Effector memory CD4-positive, alpha-beta T cell (primary cell): ENCODE data around the gene KRTAP9-7.
"Not testable (repeated sequence)": the region's sequence is repeated elsewhere in the genome, so short reads cannot be mapped to it uniquely, and the experiment has no call there.

Source experiments
- DNase-seq, 3 donors: peaks; one replicate each; pipeline ENCODE4 v3.0.0-alpha.2; 2020
- H3K27ac ChIP-seq: 2 replicates; pipeline ENCODE4 v1.7.0; 2013; ENCODE audit warnings: mild to moderate bottlenecking, low read length, moderate library complexity; ENCODE audit not compliant: insufficient read depth, poor library complexity, severe bottlenecking
- H3K27me3 ChIP-seq: replicated peaks from 2 replicates; pipeline ENCODE4 v1.7.0; 2013; ENCODE audit warnings: mild to moderate bottlenecking, low read length; ENCODE audit not compliant: insufficient read depth, control insufficient read depth, poor library complexity, severe bottlenecking
- H3K36me3 ChIP-seq: 2 replicates; pipeline ENCODE4 v1.7.0; 2013; ENCODE audit warnings: mild to moderate bottlenecking, low read length, moderate library complexity; ENCODE audit not compliant: control insufficient read depth, insufficient read depth
- H3K4me1 ChIP-seq: 2 replicates; pipeline ENCODE4 v1.7.0; 2013; ENCODE audit warnings: low read length, mild to moderate bottlenecking; ENCODE audit not compliant: control insufficient read depth, insufficient read depth, poor library complexity, severe bottlenecking
- H3K4me3 ChIP-seq: 2 replicates; pipeline ENCODE4 v1.7.0; 2013; ENCODE audit warnings: low read length, low read depth, mild to moderate bottlenecking; ENCODE audit not compliant: insufficient read depth, poor library complexity, severe bottlenecking
- H3K9me3 ChIP-seq: 2 replicates; pipeline ENCODE4 v1.7.0; 2013; ENCODE audit warnings: mild to moderate bottlenecking, low read length, moderate library complexity; ENCODE audit not compliant: control insufficient read depth

KRTAP9-7 gene

GRCh38 chr17:41249637-41250240 lies 25.8 kb upstream of the KRTAP9-7 start, which contains the start of gene KRTAP9-4:
Gene KRTAP9-4, plus strand, starts transcription at chr17:41249687. Its CDS starts 34 bp downstream, at chr17:41249721.
- not testable (repeated sequence) for H3K9me3 ChIP-seq, H3K36me3 ChIP-seq, H3K27me3 ChIP-seq, DNase-seq, H3K4me1 ChIP-seq, H3K4me3 ChIP-seq, H3K27ac ChIP-seq

- H3K27ac ChIP-seq, result no peak overlapping the region
- no peak for DNase-seq
- no peaks in the 10 kb centered on the region for H3K9me3 ChIP-seq
- H3K27me3 ChIP-seq, result no peaks in the 10 kb centered on the region
- H3K36me3 ChIP-seq, result no peaks in the 10 kb centered on the region
- no peaks in the 10 kb centered on the region for H3K4me1 ChIP-seq
- no peak overlapping the region for H3K4me3 ChIP-seq
These were observed 24.2 kb upstream of the KRTAP9-7 start for GRCh38 chr17:41251261-41251660.

GRCh38 chr17:41254861-41255260 lies 20.6 kb upstream of the KRTAP9-7 start:
- H3K4me3 ChIP-seq, result no peak overlapping the region
- H3K27me3 ChIP-seq, result no peaks in the 10 kb centered on the region
- no peaks in the 10 kb centered on the region for H3K36me3 ChIP-seq
- no peaks in the 10 kb centered on the region for H3K9me3 ChIP-seq
- no peak overlapping the region for H3K27ac ChIP-seq
- no peak for DNase-seq
- H3K4me1 ChIP-seq, result no peaks in the 10 kb centered on the region

- H3K4me1 ChIP-seq, DNase-seq, H3K27me3 ChIP-seq, H3K27ac ChIP-seq, H3K36me3 ChIP-seq, H3K4me3 ChIP-seq, H3K9me3 ChIP-seq: not testable (repeated sequence)
These were observed 19.9 kb upstream of the KRTAP9-7 start, which contains the start of gene KRTAP9-9 for GRCh38 chr17:41255381-41256290. Gene KRTAP9-9, plus strand, starts transcription at chr17:41255384.

GRCh38 chr17:41256291-41256685 lies 19.2 kb upstream of the KRTAP9-7 start:
- Histone ChIP-seq H3K27ac (no peak overlapping the region), H3K9me3 (no peaks in the 10 kb centered on the region), H3K4me3 (no peak overlapping the region), H3K36me3 (no peaks in the 10 kb centered on the region), H3K4me1 (no peaks in the 10 kb centered on the region), H3K27me3 (no peaks in the 10 kb centered on the region)
- no peak for DNase-seq

GRCh38 chr17:41258406-41258805 lies 17.1 kb upstream of the KRTAP9-7 start:
- Histone ChIP-seq H3K27me3 (no peaks in the 10 kb centered on the region), H3K4me3 (no peak overlapping the region), H3K4me1 (no peaks in the 10 kb centered on the region), H3K27ac (no peak overlapping the region), H3K9me3 (no peaks in the 10 kb centered on the region), H3K36me3 (no peaks in the 10 kb centered on the region)
- DNase-seq, result no peak

- H3K9me3 ChIP-seq, result no peaks in the 10 kb centered on the region
- H3K4me1 ChIP-seq, result no peaks in the 10 kb centered on the region
- no peaks in the 10 kb centered on the region for H3K36me3 ChIP-seq
- DNase-seq, result no peak
- H3K27ac ChIP-seq, result no peak overlapping the region
- no peaks in the 10 kb centered on the region for H3K27me3 ChIP-seq
- H3K4me3 ChIP-seq, result no peak overlapping the region
These were observed 12.3 kb upstream of the KRTAP9-7 start for GRCh38 chr17:41263212-41263611.

- Histone ChIP-seq H3K4me3 (no peak overlapping the region), H3K9me3 (no peaks in the 10 kb centered on the region), H3K36me3 (no peaks in the 10 kb centered on the region), H3K27ac (no peak overlapping the region), H3K4me1 (no peaks in the 10 kb centered on the region), H3K27me3 (no peaks in the 10 kb centered on the region)
- no peak for DNase-seq
These were observed 10.9 kb upstream of the KRTAP9-7 start for GRCh38 chr17:41264599-41264998.

- DNase-seq, result no peak
These were observed 10.4 kb upstream of the KRTAP9-7 start, which contains the start of gene KRTAP9-6 for GRCh38 chr17:41265078-41265477. Gene KRTAP9-6, plus strand, starts transcription at chr17:41265378. Its CDS starts 0 bp downstream, at chr17:41265378.

GRCh38 chr17:41267711-41268110 lies 7.8 kb upstream of the KRTAP9-7 start:
- Histone ChIP-seq H3K9me3 (no peaks in the 10 kb centered on the region), H3K27ac (no peak overlapping the region), H3K36me3 (no peaks in the 10 kb centered on the region), H3K27me3 (no peaks in the 10 kb centered on the region), H3K4me3 (no peak overlapping the region), H3K4me1 (no peaks in the 10 kb centered on the region)
- no peak for DNase-seq

More at GRCh38 chr17:41265078-41265477, 10.4 kb upstream of the KRTAP9-7 start, which contains the start of gene KRTAP9-6:
- no peaks in the 10 kb centered on the region for H3K9me3 ChIP-seq
- no peaks in the 10 kb centered on the region for H3K36me3 ChIP-seq
- H3K27me3 ChIP-seq, result no peaks in the 10 kb centered on the region
- H3K4me3 ChIP-seq, result no peak within 1 kb of the TSS
- H3K4me1 ChIP-seq, result no peaks in the 10 kb centered on the region
- H3K27ac ChIP-seq, result no peak within 1 kb of the TSS
